GM23338 (cell line): Measurements from ENCODE around the gene RBP3. TPM values are rescaled to one million over a fixed set of nuclear protein-coding genes. Genes with fewer than 3 reads are reported as not detected.

ENCODE experiments used
- ATAC-seq: fragments of 200-7000 bp; cut with Tn5 transposase; 3 replicates; pipeline ENCODE4 v1.9.1; 2020
- DNase-seq: peaks from one replicate; pipeline ENCODE4 v3.0.0-alpha.2; 2015; ENCODE audit warnings: low spot score
- H2AFZ ChIP-seq: fragments of 200-600 bp; sonication (generic); 2 replicates; pipeline ENCODE4 v1.8.0; 2016; ENCODE audit warnings: antibody characterized with exemption, mild to moderate bottlenecking, moderate library complexity
- H3F3A ChIP-seq: fragments of 200-600 bp; sonication (generic); replicated peaks from 2 replicates; pipeline ENCODE4 v1.8.0; 2017; ENCODE audit warnings: antibody characterized with exemption, mixed run types, low read depth
- H3K27ac ChIP-seq: fragments of 200-600 bp; sonication (generic); 2 replicates; pipeline ENCODE4 v1.6.1; 2016; ENCODE audit warnings: low read depth
- H3K27me3 ChIP-seq: fragments of 200-600 bp; sonication (generic); 2 replicates; pipeline ENCODE4 v1.8.0; 2016; ENCODE audit warnings: mild to moderate bottlenecking, mixed run types, moderate library complexity; ENCODE audit not compliant: insufficient read depth
- H3K36me3 ChIP-seq: fragments of 200-600 bp; sonication (generic); 2 replicates; pipeline ENCODE4 v1.8.0; 2016; ENCODE audit warnings: mild to moderate bottlenecking; ENCODE audit not compliant: insufficient read depth
- H3K4me1 ChIP-seq: fragments of 200-600 bp; sonication (generic); 2 replicates; pipeline ENCODE4 v1.8.0; 2016; ENCODE audit warnings: mild to moderate bottlenecking, moderate library complexity; ENCODE audit not compliant: insufficient read depth
- H3K4me2 ChIP-seq: fragments of 200-600 bp; sonication (generic); 2 replicates; pipeline ENCODE4 v1.7.1; 2017; ENCODE audit warnings: mixed run types
- H3K4me3 ChIP-seq: fragments of 200-600 bp; sonication (generic); 2 replicates; pipeline ENCODE4 v1.6.1; 2016; ENCODE audit warnings: mixed run types
- H3K79me2 ChIP-seq: fragments of 200-600 bp; sonication (generic); replicated peaks from 2 replicates; pipeline ENCODE4 v1.8.0; 2017; ENCODE audit warnings: mild to moderate bottlenecking; ENCODE audit not compliant: insufficient read depth
- H3K9me2 ChIP-seq: fragments of 200-600 bp; sonication (generic); 2 replicates; pipeline ENCODE4 v1.8.0; 2017; ENCODE audit not compliant: insufficient read depth
- H4K20me1 ChIP-seq: fragments of 200-600 bp; sonication (generic); replicated peaks from 2 replicates; pipeline ENCODE4 v1.8.0; 2017; ENCODE audit warnings: mild to moderate bottlenecking; ENCODE audit not compliant: insufficient read depth
- H3K27ac Mint-ChIP-seq: 2 replicates; pipeline ENCODE4 v1.8.0; 2020; ENCODE audit warnings: inconsistent platforms, mild to moderate bottlenecking, moderate library complexity, mixed read lengths
- H3K27me3 Mint-ChIP-seq: 3 replicates; pipeline ENCODE4 v1.8.0; 2022; ENCODE audit warnings: low read depth, mild to moderate bottlenecking, moderate library complexity, mixed read lengths, inconsistent platforms; ENCODE audit not compliant: insufficient read depth, poor library complexity
- H3K36me3 Mint-ChIP-seq: 3 replicates; pipeline ENCODE4 v1.8.0; 2021; ENCODE audit warnings: low read depth, mild to moderate bottlenecking, inconsistent platforms, moderate library complexity, mixed read lengths
- H3K4me1 Mint-ChIP-seq: 3 replicates; pipeline ENCODE4 v1.8.0; 2020; ENCODE audit warnings: mild to moderate bottlenecking, inconsistent platforms, mixed read lengths
- H3K4me3 Mint-ChIP-seq: 3 replicates; pipeline ENCODE4 v1.8.0; 2021; ENCODE audit warnings: moderate library complexity, mild to moderate bottlenecking, inconsistent platforms, mixed read lengths
- H3K9me3 Mint-ChIP-seq: 3 replicates; pipeline ENCODE4 v1.8.0; 2020; ENCODE audit warnings: moderate library complexity, mild to moderate bottlenecking, inconsistent platforms, mixed read lengths
- ETS1 ChIP-seq: IDR thresholded peaks from 2 replicates; pipeline ENCODE4 v1.6.1; 2016; ENCODE audit warnings: antibody characterized with exemption
- EZH2phosphoT487 ChIP-seq: fragments of 200-600 bp; sonication (generic); IDR thresholded peaks from one replicate; pipeline ENCODE4 v1.8.1; 2018; ENCODE audit warnings: antibody characterized with exemption; ENCODE audit not compliant: unreplicated experiment
- NANOG ChIP-seq: IDR thresholded peaks from 2 replicates; pipeline ENCODE4 v1.6.1; 2016; ENCODE audit warnings: antibody characterized with exemption, borderline replicate concordance
- STAT1 ChIP-seq: IDR thresholded peaks from one replicate; pipeline ENCODE4 v1.6.1; 2016; ENCODE audit warnings: antibody characterized with exemption; ENCODE audit not compliant: unreplicated experiment
- ZNF114 ChIP-seq: fragments of 250-450 bp; sonication (Bioruptor Pico); IDR thresholded peaks from 2 replicates; pipeline ENCODE4 v1.5.0; 2020; ENCODE audit warnings: mild to moderate bottlenecking, moderate library complexity
- ZNF462 ChIP-seq: fragments of 250-450 bp; sonication (Bioruptor Pico); IDR thresholded peaks from 2 replicates; pipeline ENCODE4 v1.5.0; 2020; ENCODE audit warnings: mild to moderate bottlenecking, moderate library complexity
- polyA plus RNA-seq: library from polyadenylated mRNA; unstranded; fragments of >200 nt; fragmentation: Nextera tagmentation; extraction: Ambion mirVana; gene quantifications from 2 replicates; pipeline ENCODE4 v1.2.1, GENCODE V29; 2016
- total RNA-seq: library from RNA; depleted of rRNA; stranded (reverse); fragments of >200 nt; shearing (Covaris generic); gene quantifications from 2 replicates; pipeline ENCODE4 v1.2.3, GENCODE V29; 2014

Gene RBP3
- total and polyA plus RNA-seq, 2 experiments from 2014 or later: not detected

DNA sequence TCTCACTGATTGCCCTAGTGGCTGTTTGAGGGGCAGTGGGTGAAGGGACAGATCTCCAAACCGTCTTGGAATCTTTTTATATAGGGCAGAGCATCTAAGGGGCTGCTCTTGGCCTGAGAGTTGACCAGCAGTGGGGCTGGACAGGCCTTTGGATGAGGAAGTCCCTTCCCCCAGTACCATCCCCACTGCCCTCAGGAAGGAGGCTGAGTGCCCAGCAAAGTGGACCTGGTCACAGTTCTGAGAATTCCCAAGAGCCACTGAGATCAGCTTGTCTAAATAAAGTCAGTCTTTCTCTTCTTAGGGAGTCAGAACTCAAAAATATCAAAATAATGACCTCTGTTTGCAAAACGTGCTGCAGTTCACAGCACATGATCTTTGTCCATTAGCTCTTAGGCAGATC is 42.6 kb upstream of the RBP3 start (continued):
- no peak for TF ChIP-seq ZNF462 (CRISPR knock-in tag)
- TF ChIP-seq ZNF114 (CRISPR knock-in tag): no peak

DNA sequence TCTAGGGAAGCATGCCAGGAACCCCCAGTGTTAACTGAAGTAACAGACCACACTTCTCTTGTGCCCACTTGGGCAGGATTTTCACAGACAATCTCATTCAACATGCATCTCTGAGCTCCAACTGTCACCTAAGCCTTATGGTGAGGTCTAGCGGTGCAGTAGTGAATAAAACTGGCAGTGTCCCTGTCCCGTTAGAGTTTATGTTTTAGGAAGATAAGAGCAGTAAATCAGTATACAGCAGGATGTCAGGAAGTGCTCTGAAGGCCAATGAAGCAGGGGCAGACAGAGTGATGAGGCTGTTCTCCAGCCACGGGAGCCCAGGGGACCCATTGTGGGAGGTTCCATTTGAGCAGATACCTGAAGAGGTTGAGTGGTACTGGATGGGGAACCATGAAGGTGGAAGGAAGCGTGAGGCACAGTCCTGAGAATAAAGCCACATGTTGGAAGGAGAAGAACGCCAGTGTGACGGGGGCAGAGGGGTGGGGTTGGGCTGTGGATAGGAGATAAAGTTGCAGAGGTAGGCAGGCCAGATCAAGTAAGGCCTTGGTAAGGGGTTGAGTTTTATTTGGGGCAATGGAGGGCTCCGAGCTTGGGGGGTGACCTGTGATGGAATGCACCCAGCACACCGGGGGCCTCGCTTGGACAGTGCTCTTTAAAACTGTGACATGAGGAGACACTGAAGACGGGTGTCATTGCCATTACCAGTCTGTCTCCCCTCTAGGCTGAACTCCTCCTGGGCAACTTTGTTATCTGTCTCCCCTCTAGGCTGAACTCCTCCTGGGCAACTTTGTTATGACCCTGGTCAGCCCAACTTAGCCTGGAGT is 41.6 kb upstream of the RBP3 start:
- Mint-ChIP-seq H3K27me3 (peaks cover 22% of the 10 kb centered on the region), H3K27ac (no peak overlapping the region), H3K36me3 (no peaks in the 10 kb centered on the region), H3K4me1 (peaks cover 18% of the 10 kb centered on the region), H3K4me3 (no peak overlapping the region), H3K9me3 (no peaks in the 10 kb centered on the region)
- Histone ChIP-seq H3K27me3 (peaks cover 8% of the 10 kb centered on the region), H3K4me1 (no peaks in the 10 kb centered on the region), H3K4me3 (no peak overlapping the region), H3K36me3 (no peaks in the 10 kb centered on the region), H3K27ac (no peak overlapping the region), H3K4me2 (no peak overlapping the region), H3F3A (no peaks in the 10 kb centered on the region), H2AFZ (no peak overlapping the region), H3K9me2 (no peaks in the 10 kb centered on the region), H3K79me2 (no peaks in the 10 kb centered on the region), H4K20me1 (no peaks in the 10 kb centered on the region)
- ATAC-seq: no peak
- DNase-seq: no peak
- TF ChIP-seq ETS1 (no peak), ZNF114 (CRISPR knock-in tag) (no peak), NANOG (no peak), ZNF462 (CRISPR knock-in tag) (no peak), EZH2phosphoT487 (no peak), STAT1 (no peak)
